AG09319 (cell line): ENCODE data around the gene COMMD8.

Experiments used
- DNase-seq: peaks from one replicate; pipeline ENCODE4 v3.0.0-alpha.2; 2010; ENCODE audit warnings: low read depth; ENCODE audit errors: extremely low read depth
- CTCF ChIP-seq: IDR thresholded peaks from 2 replicates; pipeline ENCODE4 v1.5.1; 2011; ENCODE audit warnings: low read depth, mild to moderate bottlenecking, inconsistent platforms, low read length, moderate library complexity

Gene COMMD8

GRCh38 chr4:47427935-47428334 is 35.6 kb downstream of the COMMD8 start:
- TF ChIP-seq CTCF, result no peak
- no peak for DNase-seq

GRCh38 chr4:47425628-47426027 is 37.9 kb downstream of the COMMD8 start:
- no peak for TF ChIP-seq CTCF
- no peak for DNase-seq

- no peak for DNase-seq
- no peak for TF ChIP-seq CTCF
These were observed 44.2 kb downstream of the COMMD8 start for GRCh38 chr4:47419296-47419695.

- no peak for DNase-seq
- TF ChIP-seq CTCF, result no peak
These were observed 45.4 kb downstream of the COMMD8 start for GRCh38 chr4:47418147-47418546.

- no peak for TF ChIP-seq CTCF
- DNase-seq, result no peak
These were observed 47.8 kb downstream of the COMMD8 start for GRCh38 chr4:47415719-47416118.

- no peak for TF ChIP-seq CTCF
- no peak for DNase-seq
These were observed 50.0 kb downstream of the COMMD8 start for GRCh38 chr4:47413521-47413920.

- TF ChIP-seq CTCF, result no peak
- DNase-seq, result no peak
These were observed 53.2 kb downstream of the COMMD8 start for GRCh38 chr4:47410271-47410670.
